ENCODE data around the gene USP3.
"Not testable (repeated sequence)": the region's sequence is repeated elsewhere in the genome, so short reads cannot be mapped to it uniquely, and the experiment has no call there.

USP3 gene

DNA sequence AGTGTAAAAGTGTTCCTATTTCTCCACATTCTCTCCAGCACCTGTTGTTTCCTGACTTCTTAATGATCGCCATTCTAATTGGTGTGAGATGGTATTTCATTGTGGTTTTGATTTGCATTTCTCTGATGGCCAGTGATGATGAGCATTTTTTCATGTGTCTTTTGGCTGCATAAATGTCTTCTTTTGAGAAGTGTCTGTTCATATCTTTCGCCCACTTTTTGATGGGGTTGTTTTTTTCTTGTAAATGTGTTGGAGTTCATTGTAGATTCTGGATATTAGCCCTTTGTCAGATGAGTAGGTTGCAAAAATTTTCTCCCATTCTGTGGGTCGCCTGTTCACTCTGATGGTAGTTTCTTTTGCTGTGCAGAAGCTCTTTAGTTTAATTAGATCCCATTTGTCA lies 113.2 kb downstream of the USP3 start:
- H3K4me3 ChIP-seq (ENCODE audit: low read length); DNase-seq (ENCODE audit: low read depth, low spot score): not testable (repeated sequence)

DNA sequence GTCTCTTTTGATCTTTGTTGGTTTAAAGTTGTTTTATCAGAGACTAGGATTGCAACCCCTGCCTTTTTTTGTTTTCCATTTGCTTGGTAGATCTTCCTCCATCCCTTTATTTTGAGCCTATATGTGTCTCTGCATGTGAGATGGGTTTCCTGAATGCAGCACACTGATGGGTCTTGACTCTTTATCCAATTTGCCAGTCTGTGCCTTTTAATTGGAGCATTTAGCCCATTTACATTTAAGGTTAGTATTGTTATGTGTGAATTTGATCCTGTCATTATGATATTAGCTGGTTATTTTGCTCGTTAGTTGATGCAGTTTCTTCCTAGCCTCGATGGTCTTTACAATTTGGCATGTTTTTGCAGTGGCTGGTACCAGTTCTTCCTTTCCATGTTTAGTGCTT lies 116.4 kb downstream of the USP3 start:
- not testable (repeated sequence) for DNase-seq (ENCODE audit: low read depth, low spot score)

DNA sequence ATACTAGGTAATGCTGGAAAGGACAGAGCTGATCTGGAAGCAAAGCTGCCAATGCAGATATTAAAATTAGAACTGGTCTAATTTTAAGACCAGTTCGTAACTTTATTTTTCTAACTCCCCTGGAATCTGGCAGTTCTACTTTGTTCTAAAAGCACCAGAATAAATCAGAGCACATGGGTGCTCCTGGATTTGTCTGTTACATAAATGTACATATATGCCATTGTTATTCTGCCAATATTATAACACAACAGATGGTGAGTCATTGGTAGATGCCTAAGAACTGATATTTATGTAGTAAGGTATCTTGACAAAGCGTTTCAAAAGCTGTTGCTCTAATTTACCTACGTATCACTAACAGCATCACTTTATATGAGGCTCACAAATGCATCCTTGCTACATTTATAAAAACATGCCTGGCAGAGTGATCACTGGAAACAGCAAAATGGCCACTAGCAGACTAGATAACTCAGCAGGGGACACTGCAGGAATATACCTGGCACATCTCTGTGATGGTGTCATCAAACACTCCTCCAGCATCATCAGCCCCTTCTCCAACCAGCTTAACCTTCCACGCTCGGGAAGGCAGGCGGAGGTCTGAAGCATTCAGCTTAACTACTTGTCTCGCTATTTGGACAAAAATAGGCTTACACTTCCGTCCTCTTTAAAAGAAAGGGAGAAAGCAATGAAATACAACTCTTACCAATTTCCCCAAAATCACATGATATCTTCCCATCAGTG lies 119.0 kb downstream of the USP3 start:
- DNase-seq (ENCODE audit: low read depth, low spot score) = no peak
- H3K4me3 ChIP-seq (ENCODE audit: low read length) = no peak overlapping the region

More for the DNA sequence above, 116.4 kb downstream of the USP3 start:
- not testable (repeated sequence) for H3K4me3 ChIP-seq (ENCODE audit: low read length)

DNA sequence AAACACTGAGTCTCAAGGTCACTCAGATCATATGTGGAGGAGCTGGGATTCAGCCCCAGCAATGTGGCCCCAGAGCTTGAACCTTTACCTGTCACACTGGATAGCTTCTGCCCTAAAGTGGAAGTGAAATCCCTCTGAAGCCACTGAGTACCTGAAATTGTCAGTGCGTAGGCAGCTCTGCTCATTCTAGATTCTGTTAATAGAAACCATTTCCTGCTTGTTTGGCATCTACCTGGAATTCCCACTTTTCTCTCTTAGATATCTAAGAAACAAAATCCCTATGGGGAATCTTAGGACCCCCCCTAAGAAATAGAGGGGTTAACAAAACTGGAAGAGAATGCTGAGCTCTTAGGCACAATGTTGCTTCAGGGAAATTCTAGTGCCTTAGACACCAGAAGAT lies 122.6 kb downstream of the USP3 start:
- DNase-seq (ENCODE audit: low read depth, low spot score) = no peak
- H3K4me3 ChIP-seq (ENCODE audit: low read length) = no peak overlapping the region

DNA sequence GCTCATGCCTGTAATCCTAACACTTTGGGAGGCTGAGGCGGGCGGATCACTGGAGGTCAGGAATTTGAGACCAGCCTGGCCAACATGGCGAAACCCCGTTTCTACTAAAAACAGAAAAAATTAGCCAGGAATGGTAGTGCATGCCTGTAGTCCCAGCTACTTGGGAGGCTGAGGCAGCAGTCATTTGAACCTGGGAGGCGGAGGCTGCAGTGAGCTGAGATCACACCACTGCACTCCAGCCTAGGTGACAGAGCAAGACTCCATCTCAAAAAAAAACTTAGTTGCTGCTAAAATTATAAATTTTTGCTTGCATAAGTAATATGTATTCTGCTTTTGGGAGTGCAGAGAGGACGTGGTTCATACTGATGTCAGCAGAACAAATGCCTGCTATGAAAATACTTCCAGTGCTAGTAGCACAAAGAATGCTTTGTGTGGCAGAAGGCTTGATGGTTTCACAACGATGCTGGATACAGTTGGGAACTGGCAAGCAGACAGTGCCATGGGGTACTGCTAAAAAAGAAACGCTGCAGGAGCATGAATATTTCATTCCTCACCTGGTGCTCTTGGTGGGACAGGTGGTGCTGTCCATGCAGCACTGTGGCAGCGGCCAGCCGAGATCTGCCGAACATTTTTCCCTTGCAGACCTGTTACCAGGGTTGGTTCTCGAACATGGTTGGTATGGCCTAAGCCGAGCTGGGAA lies 123.9 kb downstream of the USP3 start:
- H3K4me3 ChIP-seq (ENCODE audit: low read length) = no peak overlapping the region
- DNase-seq (ENCODE audit: low read depth, low spot score) = no peak

DNA sequence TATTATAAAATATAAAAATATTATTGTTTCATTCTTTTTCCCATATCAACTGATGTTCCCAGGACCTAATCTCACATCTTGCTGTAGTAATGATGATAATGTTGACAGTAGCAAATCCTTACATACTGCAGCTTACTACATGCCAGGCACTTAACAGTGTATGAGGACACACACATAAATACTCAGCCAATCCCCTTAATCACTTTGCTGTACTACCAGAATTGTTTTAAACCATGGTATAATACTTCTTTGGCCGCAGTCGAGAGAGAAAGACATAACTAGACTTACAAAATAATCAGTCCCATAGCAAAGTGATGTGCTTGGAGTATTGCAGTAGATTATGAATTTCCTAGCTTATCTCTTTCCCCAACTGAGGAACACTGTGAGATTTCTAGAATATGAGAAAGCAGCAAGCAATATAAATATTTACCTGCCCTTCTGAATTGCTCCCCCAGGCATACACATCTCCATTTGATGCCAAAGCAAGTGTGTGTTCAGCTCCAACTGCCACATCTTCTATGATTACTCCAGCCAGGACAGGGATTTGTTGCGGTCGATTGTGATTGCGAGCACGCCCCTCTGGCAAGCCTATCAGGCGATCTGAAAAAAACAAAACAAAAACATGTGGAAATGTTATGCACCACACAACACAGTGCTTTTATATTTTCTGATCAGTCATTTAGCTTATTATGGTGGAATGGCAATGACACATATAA lies 125.8 kb downstream of the USP3 start:
- H3K4me3 ChIP-seq (ENCODE audit: low read length) = no peak overlapping the region
- DNase-seq (ENCODE audit: low read depth, low spot score) = no peak

DNA sequence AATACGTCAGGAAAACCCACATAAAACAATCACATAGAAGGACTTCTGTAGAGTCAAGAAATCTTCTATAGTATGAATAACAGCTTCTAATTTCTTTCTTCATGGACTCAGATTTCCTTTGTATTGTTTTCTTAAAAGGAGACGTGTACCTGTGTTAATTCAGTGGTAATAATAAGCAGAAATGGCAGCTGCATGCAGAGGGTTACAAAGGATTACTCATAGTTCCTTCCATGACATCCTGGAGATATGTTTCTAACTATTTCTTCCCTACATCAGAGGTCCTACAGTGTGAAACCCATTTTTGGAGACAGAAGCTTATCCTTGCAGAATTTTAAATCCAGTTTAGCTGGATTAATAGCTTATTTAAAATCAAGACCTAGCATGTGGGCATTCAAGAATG lies 128.9 kb downstream of the USP3 start:
- no peak overlapping the region for H3K4me3 ChIP-seq (ENCODE audit: low read length)
- no peak for DNase-seq (ENCODE audit: low read depth, low spot score)

DNA sequence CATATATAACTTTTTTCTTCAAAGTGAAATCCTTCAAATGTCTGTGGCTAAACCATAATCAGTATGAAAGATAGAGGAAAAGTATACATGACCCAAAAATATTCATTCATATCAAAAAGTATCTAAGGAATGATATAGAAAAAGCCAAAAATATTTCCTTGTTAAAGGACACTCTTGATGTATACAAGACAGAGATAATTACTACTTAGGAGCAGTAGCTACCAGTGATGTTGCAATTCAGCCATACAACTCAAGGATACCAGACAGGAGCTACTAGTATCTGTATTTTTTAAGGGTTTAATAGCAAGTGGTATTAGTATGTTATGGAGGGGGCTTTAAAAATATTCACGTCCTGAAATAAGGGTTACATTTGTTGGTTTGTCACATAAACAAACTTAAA lies 129.8 kb downstream of the USP3 start:
- H3K4me3 ChIP-seq (ENCODE audit: low read length) = no peak overlapping the region
- DNase-seq (ENCODE audit: low read depth, low spot score) = no peak

DNA sequence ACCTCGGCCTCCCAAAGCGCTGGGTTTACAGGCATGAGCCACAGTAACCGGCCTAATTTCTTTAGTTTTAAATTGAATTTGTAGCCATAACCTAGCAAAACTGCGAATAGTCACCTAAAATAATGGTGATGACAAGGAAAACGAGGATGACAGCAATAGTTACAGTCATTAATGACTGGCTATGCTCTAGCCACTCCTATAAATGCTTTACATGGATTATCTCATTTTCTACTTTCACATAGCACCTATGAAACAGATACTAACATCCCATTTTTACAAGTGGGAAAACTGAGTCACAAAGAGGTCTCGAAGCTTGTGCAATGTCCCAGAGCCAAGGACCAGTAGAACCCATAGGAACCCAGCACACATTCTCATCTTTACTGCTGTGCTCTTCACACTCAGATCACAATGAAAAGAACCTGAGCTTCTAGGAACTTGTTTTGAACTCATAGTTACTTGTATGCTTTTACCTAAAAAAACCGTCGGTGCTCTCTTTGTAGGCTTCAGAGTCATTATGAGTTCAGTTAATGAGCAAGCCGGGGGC lies 132.2 kb downstream of the USP3 start:
- H3K4me3 ChIP-seq (ENCODE audit: low read length) = no peak overlapping the region
- DNase-seq (ENCODE audit: low read depth, low spot score) = no peak

DNA sequence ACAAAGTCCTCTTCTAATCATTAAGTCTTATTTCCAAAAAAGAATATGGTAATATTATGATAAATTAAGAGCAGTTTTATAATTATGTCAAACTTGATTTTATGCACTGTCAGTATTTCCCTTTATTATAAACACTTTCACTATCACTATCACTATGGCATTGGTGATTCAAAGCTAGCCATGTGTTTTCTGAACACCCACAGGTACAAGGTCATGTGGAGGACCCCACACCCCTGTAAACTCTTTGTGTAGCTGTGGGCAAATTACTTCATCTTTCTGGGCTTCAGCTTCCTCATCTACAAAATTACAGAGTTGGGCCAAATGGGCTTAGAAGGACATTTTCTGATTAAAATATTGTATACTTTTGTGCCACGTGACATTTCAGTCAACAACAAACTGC lies 134.4 kb downstream of the USP3 start:
- DNase-seq (ENCODE audit: low read depth, low spot score) = no peak

DNA sequence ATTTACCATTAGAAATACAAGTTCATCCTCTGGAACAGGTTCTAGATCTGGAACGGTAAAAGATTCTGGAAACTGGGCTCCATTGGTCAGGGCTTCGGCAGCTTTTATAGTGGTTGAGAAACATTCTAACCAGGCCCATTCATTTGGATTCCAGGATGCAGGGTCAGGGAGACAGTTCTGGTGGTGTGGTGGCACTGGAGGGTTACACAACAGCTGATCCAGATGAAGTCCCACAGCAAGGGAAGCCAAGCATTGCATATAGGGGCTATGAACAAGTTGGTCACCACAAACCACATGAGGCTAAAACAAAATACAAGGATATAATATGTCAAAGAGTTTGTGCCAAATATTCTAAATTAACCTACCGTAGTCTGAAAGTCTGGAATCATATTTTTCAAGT lies 135.8 kb downstream of the USP3 start:
- no peak overlapping the region for H3K4me3 ChIP-seq (ENCODE audit: low read length)
- no peak for DNase-seq (ENCODE audit: low read depth, low spot score)

More for the DNA sequence above, 134.4 kb downstream of the USP3 start:
- no peak overlapping the region for H3K4me3 ChIP-seq (ENCODE audit: low read length)

Measured in Jurkat, Clone E6-1 (cell line).